ENCODE measurements around the gene CHCHD10. TPM values are rescaled to one million over a fixed set of nuclear protein-coding genes. Genes with fewer than 3 reads are reported as not detected.

CHCHD10 gene
- total and polyA plus RNA-seq, 2 of the 13 experiments (the other 11 are each of a cell fraction or from before 2014, with no cell fraction given) = 37.0 to 62.8 TPM

- TF ChIP-seq SOX13 (IDR thresholded peaks at IDR 0.05) (peak; percentile 32; the same call in 1 of the 2 replicates), SOX13 (CRISPR knock-in tag; conservative IDR thresholded peaks at IDR 0.05 in 1 of 2, IDR thresholded peaks at IDR 0.05 in 1 of 2) (peak in 1 of 2 experiments; percentile 81; a peak in 2 of 4 replicates), USF2 (IDR thresholded peaks at IDR 0.05; ENCODE audit: low read depth, low read length) (no peak), USF2 (CRISPR knock-in tag; IDR thresholded peaks at IDR 0.05; ENCODE audit: borderline replicate concordance) (no peak), SMARCC2 (IDR thresholded peaks at IDR 0.05) (no peak), CENPT (CRISPR knock-in tag; IDR thresholded peaks at IDR 0.05; ENCODE audit: low read depth) (no peak), ZNF660 (CRISPR knock-in tag; IDR thresholded peaks at IDR 0.05; ENCODE audit: borderline replicate concordance, low read depth) (no peak), ZNF34 (CRISPR knock-in tag; IDR thresholded peaks at IDR 0.05; ENCODE audit: borderline replicate concordance) (no peak), IRF2 (CRISPR knock-in tag; IDR thresholded peaks at IDR 0.05) (peak; percentile 58; the same call in 1 of the 2 replicates), ZNF746 (CRISPR knock-in tag; IDR thresholded peaks at IDR 0.05) (peak; percentile 74), GTF2F1 (IDR thresholded peaks at IDR 0.05; ENCODE audit: low read length) (0 out of 2 replicates have a peak, but pooled peaks have one; percentile 28), FOXO4 (CRISPR knock-in tag; conservative IDR thresholded peaks at IDR 0.05) (no peak), NBN (conservative IDR thresholded peaks at IDR 0.05) (no peak), FOXA3 (CRISPR knock-in tag; IDR thresholded peaks at IDR 0.05) (peak; percentile 97), ETV6 (CRISPR knock-in tag; conservative IDR thresholded peaks at IDR 0.05) (no peak), FOXK1 (CRISPR knock-in tag; IDR thresholded peaks at IDR 0.05; ENCODE audit: borderline replicate concordance, low read depth) (peak; percentile 86), ZNF562 (CRISPR knock-in tag; IDR thresholded peaks at IDR 0.05; ENCODE audit: borderline replicate concordance) (no peak), ZBTB7A (CRISPR knock-in tag; IDR thresholded peaks at IDR 0.05) (peak; percentile 98), ZNF850 (CRISPR knock-in tag; conservative IDR thresholded peaks at IDR 0.05) (no peak), CBFB (CRISPR knock-in tag; IDR thresholded peaks at IDR 0.05) (peak; percentile 70; the same call in 1 of the 2 replicates), HNRNPL (IDR thresholded peaks at IDR 0.05; ENCODE audit: low read depth, low read length) (peak; percentile 88), ZNF724P (CRISPR knock-in tag; IDR thresholded peaks at IDR 0.05; ENCODE audit: borderline replicate concordance) (peak; percentile 80), PRDM15 (CRISPR knock-in tag; IDR thresholded peaks at IDR 0.05) (no peak), ZNF569 (CRISPR knock-in tag; IDR thresholded peaks at IDR 0.05; ENCODE audit: borderline replicate concordance) (no peak)
These were observed 6.5 kb upstream of the CHCHD10 start (continued) for GRCh38 chr22:23774114-23774921.
